Measurements from ENCODE around the gene KCNK7. TPM values are rescaled to one million over a fixed set of nuclear protein-coding genes. Genes with fewer than 3 reads are reported as not detected.

KCNK7 gene
- total and polyA plus RNA-seq, 2 experiments from 2014 or later, result 0.60 TPM; not detected in 1

DNA sequence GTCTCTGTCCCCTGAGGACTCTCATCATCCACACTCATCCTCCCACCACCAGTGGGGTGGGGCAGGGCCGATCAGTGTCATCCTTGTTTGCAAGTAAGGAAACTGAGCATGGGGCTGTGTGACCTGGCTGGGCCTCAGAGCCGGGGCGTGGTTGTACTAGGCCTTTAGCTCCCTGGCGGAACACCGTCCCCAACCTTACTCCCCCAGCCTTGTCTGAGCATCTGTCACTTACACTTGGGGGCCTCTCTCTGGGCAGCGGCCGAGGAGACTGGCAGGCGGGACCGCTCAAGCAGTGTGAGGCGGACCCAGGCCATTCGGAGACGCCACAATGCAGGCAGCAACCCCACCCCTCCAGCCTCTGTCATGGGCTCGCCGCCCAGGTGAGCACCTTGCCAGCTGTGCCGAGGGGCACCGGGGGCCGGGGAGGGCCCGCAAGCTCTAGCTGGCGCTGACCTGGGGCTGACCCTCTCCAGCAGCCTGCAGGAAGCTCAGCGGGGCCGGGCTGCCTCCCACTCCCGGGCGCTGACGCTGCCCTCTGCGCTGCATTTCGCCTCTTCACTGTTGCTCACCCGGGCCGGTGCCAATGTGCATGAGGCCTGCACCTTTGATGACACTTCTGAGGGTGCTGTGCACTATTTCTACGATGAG, 23.8 kb upstream of the KCNK7 start (continued):
- no peak for TF ChIP-seq STAT1 (IDR thresholded peaks at IDR 0.05; ENCODE audit: unreplicated experiment)

DNA sequence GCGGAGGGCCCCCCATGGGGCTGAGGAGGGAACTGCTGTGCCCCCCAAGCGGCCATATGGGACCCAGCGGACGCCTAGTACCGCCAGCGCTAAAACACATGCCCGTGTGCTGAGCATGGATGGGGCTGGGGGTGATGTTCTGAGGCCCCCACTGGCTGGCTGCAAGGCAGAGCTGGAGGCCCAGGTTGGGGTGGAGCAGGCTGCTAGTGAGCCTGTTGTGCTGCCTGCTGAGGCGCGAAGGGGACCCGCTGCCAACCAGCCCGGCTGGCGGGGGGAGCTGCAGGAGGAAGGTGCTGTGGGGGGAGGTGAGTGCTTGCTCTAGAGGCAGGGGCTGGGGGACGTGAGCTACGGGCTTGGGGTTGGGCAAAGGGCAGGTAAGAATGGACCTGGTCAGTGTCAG, 23.2 kb upstream of the KCNK7 start:
- TF ChIP-seq STAT1 (IDR thresholded peaks at IDR 0.05; ENCODE audit: unreplicated experiment) (no peak), EZH2 (IDR thresholded peaks at IDR 0.05; ENCODE audit: low read depth, unreplicated experiment) (no peak), ZNF114 (CRISPR knock-in tag; IDR thresholded peaks at IDR 0.05) (no peak), NANOG (IDR thresholded peaks at IDR 0.05; ENCODE audit: borderline replicate concordance) (no peak), POLR2AphosphoS5 (IDR thresholded peaks at IDR 0.05; ENCODE audit: low read depth) (no peak), EZH2phosphoT487 (IDR thresholded peaks at IDR 0.05; ENCODE audit: unreplicated experiment) (no peak), CREB1 (CRISPR knock-in tag; IDR thresholded peaks at IDR 0.05; ENCODE audit: low read depth) (no peak), JUNB (IDR thresholded peaks at IDR 0.05; ENCODE audit: unreplicated experiment) (no peak), ZNF331 (CRISPR knock-in tag; IDR thresholded peaks at IDR 0.05; ENCODE audit: low read depth) (no peak)
- TF ChIP-seq, protein P1, sequence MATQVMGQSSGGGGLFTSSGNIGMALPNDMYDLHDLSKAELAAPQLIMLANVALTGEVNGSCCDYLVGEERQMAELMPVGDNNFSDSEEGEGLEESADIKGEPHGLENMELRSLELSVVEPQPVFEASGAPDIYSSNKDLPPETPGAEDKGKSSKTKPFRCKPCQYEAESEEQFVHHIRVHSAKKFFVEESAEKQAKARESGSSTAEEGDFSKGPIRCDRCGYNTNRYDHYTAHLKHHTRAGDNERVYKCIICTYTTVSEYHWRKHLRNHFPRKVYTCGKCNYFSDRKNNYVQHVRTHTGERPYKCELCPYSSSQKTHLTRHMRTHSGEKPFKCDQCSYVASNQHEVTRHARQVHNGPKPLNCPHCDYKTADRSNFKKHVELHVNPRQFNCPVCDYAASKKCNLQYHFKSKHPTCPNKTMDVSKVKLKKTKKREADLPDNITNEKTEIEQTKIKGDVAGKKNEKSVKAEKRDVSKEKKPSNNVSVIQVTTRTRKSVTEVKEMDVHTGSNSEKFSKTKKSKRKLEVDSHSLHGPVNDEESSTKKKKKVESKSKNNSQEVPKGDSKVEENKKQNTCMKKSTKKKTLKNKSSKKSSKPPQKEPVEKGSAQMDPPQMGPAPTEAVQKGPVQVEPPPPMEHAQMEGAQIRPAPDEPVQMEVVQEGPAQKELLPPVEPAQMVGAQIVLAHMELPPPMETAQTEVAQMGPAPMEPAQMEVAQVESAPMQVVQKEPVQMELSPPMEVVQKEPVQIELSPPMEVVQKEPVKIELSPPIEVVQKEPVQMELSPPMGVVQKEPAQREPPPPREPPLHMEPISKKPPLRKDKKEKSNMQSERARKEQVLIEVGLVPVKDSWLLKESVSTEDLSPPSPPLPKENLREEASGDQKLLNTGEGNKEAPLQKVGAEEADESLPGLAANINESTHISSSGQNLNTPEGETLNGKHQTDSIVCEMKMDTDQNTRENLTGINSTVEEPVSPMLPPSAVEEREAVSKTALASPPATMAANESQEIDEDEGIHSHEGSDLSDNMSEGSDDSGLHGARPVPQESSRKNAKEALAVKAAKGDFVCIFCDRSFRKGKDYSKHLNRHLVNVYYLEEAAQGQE (IDR thresholded peaks at IDR 0.05; ENCODE audit: unreplicated experiment), result no peak
- TF ChIP-seq, protein P2, sequence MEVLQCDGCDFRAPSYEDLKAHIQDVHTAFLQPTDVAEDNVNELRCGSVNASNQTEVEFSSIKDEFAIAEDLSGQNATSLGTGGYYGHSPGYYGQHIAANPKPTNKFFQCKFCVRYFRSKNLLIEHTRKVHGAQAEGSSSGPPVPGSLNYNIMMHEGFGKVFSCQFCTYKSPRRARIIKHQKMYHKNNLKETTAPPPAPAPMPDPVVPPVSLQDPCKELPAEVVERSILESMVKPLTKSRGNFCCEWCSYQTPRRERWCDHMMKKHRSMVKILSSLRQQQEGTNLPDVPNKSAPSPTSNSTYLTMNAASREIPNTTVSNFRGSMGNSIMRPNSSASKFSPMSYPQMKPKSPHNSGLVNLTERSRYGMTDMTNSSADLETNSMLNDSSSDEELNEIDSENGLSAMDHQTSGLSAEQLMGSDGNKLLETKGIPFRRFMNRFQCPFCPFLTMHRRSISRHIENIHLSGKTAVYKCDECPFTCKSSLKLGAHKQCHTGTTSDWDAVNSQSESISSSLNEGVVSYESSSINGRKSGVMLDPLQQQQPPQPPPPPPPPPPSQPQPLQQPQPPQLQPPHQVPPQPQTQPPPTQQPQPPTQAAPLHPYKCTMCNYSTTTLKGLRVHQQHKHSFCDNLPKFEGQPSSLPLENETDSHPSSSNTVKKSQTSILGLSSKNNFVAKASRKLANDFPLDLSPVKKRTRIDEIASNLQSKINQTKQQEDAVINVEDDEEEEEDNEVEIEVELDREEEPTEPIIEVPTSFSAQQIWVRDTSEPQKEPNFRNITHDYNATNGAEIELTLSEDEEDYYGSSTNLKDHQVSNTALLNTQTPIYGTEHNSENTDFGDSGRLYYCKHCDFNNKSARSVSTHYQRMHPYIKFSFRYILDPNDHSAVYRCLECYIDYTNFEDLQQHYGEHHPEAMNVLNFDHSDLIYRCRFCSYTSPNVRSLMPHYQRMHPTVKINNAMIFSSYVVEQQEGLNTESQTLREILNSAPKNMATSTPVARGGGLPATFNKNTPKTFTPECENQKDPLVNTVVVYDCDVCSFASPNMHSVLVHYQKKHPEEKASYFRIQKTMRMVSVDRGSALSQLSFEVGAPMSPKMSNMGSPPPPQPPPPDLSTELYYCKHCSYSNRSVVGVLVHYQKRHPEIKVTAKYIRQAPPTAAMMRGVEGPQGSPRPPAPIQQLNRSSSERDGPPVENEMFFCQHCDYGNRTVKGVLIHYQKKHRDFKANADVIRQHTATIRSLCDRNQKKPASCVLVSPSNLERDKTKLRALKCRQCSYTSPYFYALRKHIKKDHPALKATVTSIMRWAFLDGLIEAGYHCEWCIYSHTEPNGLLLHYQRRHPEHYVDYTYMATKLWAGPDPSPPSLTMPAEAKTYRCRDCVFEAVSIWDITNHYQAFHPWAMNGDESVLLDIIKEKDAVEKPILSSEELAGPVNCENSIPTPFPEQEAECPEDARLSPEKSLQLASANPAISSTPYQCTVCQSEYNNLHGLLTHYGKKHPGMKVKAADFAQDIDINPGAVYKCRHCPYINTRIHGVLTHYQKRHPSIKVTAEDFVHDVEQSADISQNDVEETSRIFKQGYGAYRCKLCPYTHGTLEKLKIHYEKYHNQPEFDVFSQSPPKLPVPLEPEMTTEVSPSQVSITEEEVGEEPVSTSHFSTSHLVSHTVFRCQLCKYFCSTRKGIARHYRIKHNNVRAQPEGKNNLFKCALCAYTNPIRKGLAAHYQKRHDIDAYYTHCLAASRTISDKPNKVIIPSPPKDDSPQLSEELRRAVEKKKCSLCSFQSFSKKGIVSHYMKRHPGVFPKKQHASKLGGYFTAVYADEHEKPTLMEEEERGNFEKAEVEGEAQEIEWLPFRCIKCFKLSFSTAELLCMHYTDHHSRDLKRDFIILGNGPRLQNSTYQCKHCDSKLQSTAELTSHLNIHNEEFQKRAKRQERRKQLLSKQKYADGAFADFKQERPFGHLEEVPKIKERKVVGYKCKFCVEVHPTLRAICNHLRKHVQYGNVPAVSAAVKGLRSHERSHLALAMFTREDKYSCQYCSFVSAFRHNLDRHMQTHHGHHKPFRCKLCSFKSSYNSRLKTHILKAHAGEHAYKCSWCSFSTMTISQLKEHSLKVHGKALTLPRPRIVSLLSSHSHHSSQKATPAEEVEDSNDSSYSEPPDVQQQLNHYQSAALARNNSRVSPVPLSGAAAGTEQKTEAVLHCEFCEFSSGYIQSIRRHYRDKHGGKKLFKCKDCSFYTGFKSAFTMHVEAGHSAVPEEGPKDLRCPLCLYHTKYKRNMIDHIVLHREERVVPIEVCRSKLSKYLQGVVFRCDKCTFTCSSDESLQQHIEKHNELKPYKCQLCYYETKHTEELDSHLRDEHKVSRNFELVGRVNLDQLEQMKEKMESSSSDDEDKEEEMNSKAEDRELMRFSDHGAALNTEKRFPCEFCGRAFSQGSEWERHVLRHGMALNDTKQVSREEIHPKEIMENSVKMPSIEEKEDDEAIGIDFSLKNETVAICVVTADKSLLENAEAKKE (CRISPR knock-in tag; IDR thresholded peaks at IDR 0.05), result no peak
- TF ChIP-seq, protein P3, sequence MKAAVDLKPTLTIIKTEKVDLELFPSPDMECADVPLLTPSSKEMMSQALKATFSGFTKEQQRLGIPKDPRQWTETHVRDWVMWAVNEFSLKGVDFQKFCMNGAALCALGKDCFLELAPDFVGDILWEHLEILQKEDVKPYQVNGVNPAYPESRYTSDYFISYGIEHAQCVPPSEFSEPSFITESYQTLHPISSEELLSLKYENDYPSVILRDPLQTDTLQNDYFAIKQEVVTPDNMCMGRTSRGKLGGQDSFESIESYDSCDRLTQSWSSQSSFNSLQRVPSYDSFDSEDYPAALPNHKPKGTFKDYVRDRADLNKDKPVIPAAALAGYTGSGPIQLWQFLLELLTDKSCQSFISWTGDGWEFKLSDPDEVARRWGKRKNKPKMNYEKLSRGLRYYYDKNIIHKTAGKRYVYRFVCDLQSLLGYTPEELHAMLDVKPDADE (IDR thresholded peaks at IDR 0.05), result no peak
- TF ChIP-seq, protein P4, sequence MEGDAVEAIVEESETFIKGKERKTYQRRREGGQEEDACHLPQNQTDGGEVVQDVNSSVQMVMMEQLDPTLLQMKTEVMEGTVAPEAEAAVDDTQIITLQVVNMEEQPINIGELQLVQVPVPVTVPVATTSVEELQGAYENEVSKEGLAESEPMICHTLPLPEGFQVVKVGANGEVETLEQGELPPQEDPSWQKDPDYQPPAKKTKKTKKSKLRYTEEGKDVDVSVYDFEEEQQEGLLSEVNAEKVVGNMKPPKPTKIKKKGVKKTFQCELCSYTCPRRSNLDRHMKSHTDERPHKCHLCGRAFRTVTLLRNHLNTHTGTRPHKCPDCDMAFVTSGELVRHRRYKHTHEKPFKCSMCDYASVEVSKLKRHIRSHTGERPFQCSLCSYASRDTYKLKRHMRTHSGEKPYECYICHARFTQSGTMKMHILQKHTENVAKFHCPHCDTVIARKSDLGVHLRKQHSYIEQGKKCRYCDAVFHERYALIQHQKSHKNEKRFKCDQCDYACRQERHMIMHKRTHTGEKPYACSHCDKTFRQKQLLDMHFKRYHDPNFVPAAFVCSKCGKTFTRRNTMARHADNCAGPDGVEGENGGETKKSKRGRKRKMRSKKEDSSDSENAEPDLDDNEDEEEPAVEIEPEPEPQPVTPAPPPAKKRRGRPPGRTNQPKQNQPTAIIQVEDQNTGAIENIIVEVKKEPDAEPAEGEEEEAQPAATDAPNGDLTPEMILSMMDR (conservative IDR thresholded peaks at IDR 0.05; ENCODE audit: low read depth in 2 of 2), result no peak
- H3K9me3 Mint-ChIP-seq, result no peaks in the 10 kb centered on the region; the same call in 2 of the 3 replicates
- Histone ChIP-seq H3K27me3 (ENCODE audit: insufficient read depth) (no peaks in the 10 kb centered on the region), H3K9me2 (ENCODE audit: insufficient read depth) (no peaks in the 10 kb centered on the region), H3K4me1 (ENCODE audit: insufficient read depth) (peaks cover 6% of the 10 kb centered on the region; the same call in 1 of the 2 replicates), H2AFZ (no peak overlapping the region), H3K36me3 (ENCODE audit: insufficient read depth) (no peaks in the 10 kb centered on the region; the same call in 1 of the 2 replicates), H3K4me2 (no peak overlapping the region), H3K27ac (ENCODE audit: low read depth) (no peak overlapping the region), H3F3A (replicated peaks; ENCODE audit: low read depth) (peaks cover 3% of the 10 kb centered on the region), H4K20me1 (replicated peaks; ENCODE audit: insufficient read depth) (peaks cover 14% of the 10 kb centered on the region), H3K79me2 (replicated peaks; ENCODE audit: insufficient read depth) (peaks cover 17% of the 10 kb centered on the region), H3K4me3 (no peak overlapping the region)
- DNase-seq (ENCODE audit: low spot score) (no peak), ATAC-seq (no peak)
- peaks cover 28% of the 10 kb centered on the region for H3K36me3 Mint-ChIP-seq (ENCODE audit: low read depth)
- H3K27ac Mint-ChIP-seq, result no peak overlapping the region
- H3K4me1 Mint-ChIP-seq, result peaks cover 8% of the 10 kb centered on the region
- peaks cover 20% of the 10 kb centered on the region for H3K27me3 Mint-ChIP-seq (ENCODE audit: insufficient read depth, low read depth, poor library complexity)
- no peak overlapping the region for H3K4me3 Mint-ChIP-seq

Measured in GM23338 (cell line).